Measurements from ENCODE around the gene IGSF5.
A peak's percentile ranks its signal among the peaks of the same experiment; 100 is the strongest.

IGSF5 gene

GRCh38 chr21:39834543-39834942 lies 89.6 kb downstream of the IGSF5 start:
- no peak for DNase-seq

GRCh38 chr21:39837861-39838359 lies 92.9 kb downstream of the IGSF5 start:
- no peak for DNase-seq

- no peak for DNase-seq
These were observed 95.6 kb downstream of the IGSF5 start for GRCh38 chr21:39840373-39841097.

- no peak for DNase-seq
These were observed 97.9 kb downstream of the IGSF5 start for GRCh38 chr21:39842741-39843459.

- DNase-seq = no peak
These were observed 98.5 kb downstream of the IGSF5 start for GRCh38 chr21:39843483-39843882.

GRCh38 chr21:39843916-39844315 lies 98.9 kb downstream of the IGSF5 start:
- no peak for DNase-seq

GRCh38 chr21:39845571-39846130 lies 100.7 kb downstream of the IGSF5 start:
- no peak for DNase-seq

GRCh38 chr21:39847877-39848276 lies 102.9 kb downstream of the IGSF5 start:
- no peak for DNase-seq

- DNase-seq = no peak
These were observed 104.2 kb downstream of the IGSF5 start for GRCh38 chr21:39849014-39849655.

- DNase-seq = peak; percentile 1
These were observed 105.3 kb downstream of the IGSF5 start for GRCh38 chr21:39850333-39850732.

GRCh38 chr21:39851002-39851618 lies 106.1 kb downstream of the IGSF5 start:
- no peak for DNase-seq
